Naive thymus-derived CD8-positive, alpha-beta T cell (primary cell): Measurements from ENCODE around the gene SORL1. TPM values are rescaled to one million over a fixed set of nuclear protein-coding genes. Genes with fewer than 3 reads are reported as not detected.
"Not testable (repeated sequence)": the region's sequence is repeated elsewhere in the genome, so short reads cannot be mapped to it uniquely, and the experiment has no call there.

Source experiments
- ATAC-seq, 2 donors: fragments of 150-1000 bp; cut with Tn5 transposase in 1 of 2; sonication (Bioruptor Pico), chemical (Tn5 transposase) in 1 of 2; 1 replicate in 1 of 2; 2 replicates in 1 of 2; pipeline ENCODE4 v1.10.0; 2021; ENCODE audit warnings: mild to moderate bottlenecking in 2 of 2, moderate library complexity in 2 of 2
- POLR2A ChIA-PET: fragments of 350-600 bp; sonication (Branson Sonifier 250); formaldehyde crosslinking; loops from one replicate; lab custom pipeline; 2021; ENCODE audit warnings: antibody characterized with exemption; lab: Charles Lee
- DNase-seq, 10 donors: peaks; one replicate each; pipeline versions ENCODE4 v3.0.0 to v3.0.0-alpha.2; 2020 to 2022
- H3K27ac Mint-ChIP-seq, 10 donors: one replicate each; pipeline ENCODE4 v1.8.0; 2020 to 2022; ENCODE audit warnings: mild to moderate bottlenecking in 10 of 10, mixed read lengths in 10 of 10, moderate library complexity in 4 of 10, inconsistent platforms in 1 of 10
- H3K27me3 Mint-ChIP-seq, 5 donors: one replicate each; pipeline ENCODE4 v1.8.0; 2021 to 2022; ENCODE audit warnings: mixed read lengths in 5 of 5
- H3K36me3 Mint-ChIP-seq, 3 donors: one replicate each; pipeline ENCODE4 v1.8.0; 2020 to 2022; ENCODE audit warnings: mixed read lengths in 3 of 3, mild to moderate bottlenecking in 2 of 3, inconsistent platforms in 1 of 3
- H3K4me1 Mint-ChIP-seq, 4 donors: one replicate each; pipeline ENCODE4 v1.8.0; 2021 to 2022; ENCODE audit warnings: mixed read lengths in 4 of 4
- H3K4me3 Mint-ChIP-seq, 10 donors: one replicate each; pipeline ENCODE4 v1.8.0; 2020 to 2022; ENCODE audit warnings: mild to moderate bottlenecking in 10 of 10, mixed read lengths in 10 of 10, moderate library complexity in 6 of 10, inconsistent platforms in 1 of 10
- H3K9me3 Mint-ChIP-seq, 9 donors: one replicate each; pipeline ENCODE4 v1.8.0; 2020 to 2022; ENCODE audit warnings: mixed read lengths in 9 of 9, mild to moderate bottlenecking in 3 of 9, inconsistent platforms in 1 of 9, moderate library complexity in 1 of 9
- polyA plus RNA-seq, 3 donors: library from polyadenylated mRNA; unstranded; fragments of 300-500 nt; fragmentation: Illumina TruSeq; gene quantifications; one replicate each; pipeline ENCODE4 v1.2.3, GENCODE V29; 2021
- total RNA-seq, 8 experiments: library from RNA in 2 of 8; stranded (reverse) in 2 of 8; gene quantifications; one replicate each; pipeline ENCODE4 v1.2.3 and lab custom pipeline; 2021 to 2026

SORL1 gene, protein sequence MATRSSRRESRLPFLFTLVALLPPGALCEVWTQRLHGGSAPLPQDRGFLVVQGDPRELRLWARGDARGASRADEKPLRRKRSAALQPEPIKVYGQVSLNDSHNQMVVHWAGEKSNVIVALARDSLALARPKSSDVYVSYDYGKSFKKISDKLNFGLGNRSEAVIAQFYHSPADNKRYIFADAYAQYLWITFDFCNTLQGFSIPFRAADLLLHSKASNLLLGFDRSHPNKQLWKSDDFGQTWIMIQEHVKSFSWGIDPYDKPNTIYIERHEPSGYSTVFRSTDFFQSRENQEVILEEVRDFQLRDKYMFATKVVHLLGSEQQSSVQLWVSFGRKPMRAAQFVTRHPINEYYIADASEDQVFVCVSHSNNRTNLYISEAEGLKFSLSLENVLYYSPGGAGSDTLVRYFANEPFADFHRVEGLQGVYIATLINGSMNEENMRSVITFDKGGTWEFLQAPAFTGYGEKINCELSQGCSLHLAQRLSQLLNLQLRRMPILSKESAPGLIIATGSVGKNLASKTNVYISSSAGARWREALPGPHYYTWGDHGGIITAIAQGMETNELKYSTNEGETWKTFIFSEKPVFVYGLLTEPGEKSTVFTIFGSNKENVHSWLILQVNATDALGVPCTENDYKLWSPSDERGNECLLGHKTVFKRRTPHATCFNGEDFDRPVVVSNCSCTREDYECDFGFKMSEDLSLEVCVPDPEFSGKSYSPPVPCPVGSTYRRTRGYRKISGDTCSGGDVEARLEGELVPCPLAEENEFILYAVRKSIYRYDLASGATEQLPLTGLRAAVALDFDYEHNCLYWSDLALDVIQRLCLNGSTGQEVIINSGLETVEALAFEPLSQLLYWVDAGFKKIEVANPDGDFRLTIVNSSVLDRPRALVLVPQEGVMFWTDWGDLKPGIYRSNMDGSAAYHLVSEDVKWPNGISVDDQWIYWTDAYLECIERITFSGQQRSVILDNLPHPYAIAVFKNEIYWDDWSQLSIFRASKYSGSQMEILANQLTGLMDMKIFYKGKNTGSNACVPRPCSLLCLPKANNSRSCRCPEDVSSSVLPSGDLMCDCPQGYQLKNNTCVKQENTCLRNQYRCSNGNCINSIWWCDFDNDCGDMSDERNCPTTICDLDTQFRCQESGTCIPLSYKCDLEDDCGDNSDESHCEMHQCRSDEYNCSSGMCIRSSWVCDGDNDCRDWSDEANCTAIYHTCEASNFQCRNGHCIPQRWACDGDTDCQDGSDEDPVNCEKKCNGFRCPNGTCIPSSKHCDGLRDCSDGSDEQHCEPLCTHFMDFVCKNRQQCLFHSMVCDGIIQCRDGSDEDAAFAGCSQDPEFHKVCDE (N-terminal part only)
- total RNA-seq = 100 to 1,000 TPM; 414 to 419 TPM
- polyA plus RNA-seq = 100 to 1,000 TPM; 157 to 230 (median 158) TPM
- total RNA-seq (lab: John Stamatoyannopoulos, UW) = 222 to 1,245 (median 957) reads per million in 6 experiments

DNA sequence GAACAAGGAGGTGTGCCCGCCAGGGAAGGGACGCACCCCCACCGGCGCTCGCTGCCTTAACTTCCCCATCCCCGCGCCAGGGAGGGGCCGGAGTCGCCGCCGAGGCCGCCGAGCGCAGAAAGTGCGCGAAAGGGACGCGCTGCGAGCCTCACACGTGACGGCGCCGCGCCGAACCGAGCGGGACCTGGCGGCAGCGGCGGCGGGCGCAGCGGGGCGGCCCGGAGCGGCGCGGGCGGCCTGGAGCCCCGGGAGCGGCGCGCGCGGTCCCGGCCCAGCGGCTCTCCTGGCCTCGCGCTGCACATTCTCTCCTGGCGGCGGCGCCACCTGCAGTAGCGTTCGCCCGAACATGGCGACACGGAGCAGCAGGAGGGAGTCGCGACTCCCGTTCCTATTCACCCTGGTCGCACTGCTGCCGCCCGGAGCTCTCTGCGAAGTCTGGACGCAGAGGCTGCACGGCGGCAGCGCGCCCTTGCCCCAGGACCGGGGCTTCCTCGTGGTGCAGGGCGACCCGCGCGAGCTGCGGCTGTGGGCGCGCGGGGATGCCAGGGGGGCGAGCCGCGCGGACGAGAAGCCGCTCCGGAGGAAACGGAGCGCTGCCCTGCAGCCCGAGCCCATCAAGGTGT is at the start of gene SORL1:
Gene SORL1 (plus strand): TSS at position 329 of the 623 bp plus-strand sequence. CDS start 18 bp downstream, at position 347.
- Mint-ChIP-seq H3K36me3 (peaks cover 14 to 34% (median 30%) of the 10 kb centered on the region in 3 donors), H3K27ac (peak within 1 kb of the TSS; percentile 94 to 99 (median 97)), H3K9me3 (peaks cover 0 to 3% (median 0%) of the 10 kb centered on the region in 9 donors), H3K4me3 (peak within 1 kb of the TSS; percentile 93 to 100 (median 97)), H3K27me3 (no peaks in the 10 kb centered on the region), H3K4me1 (peaks cover 54 to 90% (median 86%) of the 10 kb centered on the region in 4 donors)
- ATAC-seq = peak; percentile 59 to 65
- DNase-seq = peak; percentile 60 to 84 (median 74)
- POLR2A ChIA-PET = interaction anchor here (0.5 to 13.8 kb wide), 31 partner anchors 10 to 1108 kb away, joined by 3 to 385 read pairs (median 6); partner anchors contain the start of gene SC5D

DNA sequence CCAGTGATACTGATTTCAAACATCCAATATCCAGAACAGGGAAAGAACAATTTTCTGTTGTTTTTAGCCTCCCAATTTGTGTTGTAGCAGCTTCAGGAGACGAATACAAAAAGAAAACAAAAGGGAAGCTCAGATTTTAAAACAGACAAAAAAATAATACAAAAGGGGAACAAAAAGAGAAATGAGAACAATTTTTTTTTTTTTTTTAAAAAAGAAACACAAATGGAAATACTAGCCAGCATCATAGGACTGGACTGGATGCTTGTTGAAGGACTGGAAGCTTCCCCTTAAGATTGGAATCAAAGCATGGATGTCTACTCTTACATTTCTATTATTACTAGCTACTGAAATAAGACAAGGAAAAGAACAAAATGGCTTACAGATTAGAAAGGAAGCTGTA is 46.5 kb upstream of the SORL1 start:
- no peaks in the 10 kb centered on the region for H3K36me3 Mint-ChIP-seq
- H3K4me3 Mint-ChIP-seq = no peak overlapping the region
- peaks cover 0 to 8% (median 0%) of the 10 kb centered on the region in 9 donors for H3K9me3 Mint-ChIP-seq
- peak overlapping the region in 1 of 10 donors; percentile 44 for H3K27ac Mint-ChIP-seq
- ATAC-seq (no peak), DNase-seq (no peak)
- POLR2A ChIA-PET = interaction anchor here (0.7 to 2.4 kb wide), 4 partner anchors 10 to 78 kb away, joined by 3 to 9 read pairs (median 3); partner anchors contain the start of gene SORL1
- H3K27me3 Mint-ChIP-seq = no peaks in the 10 kb centered on the region
- H3K4me1 Mint-ChIP-seq = peaks cover 0 to 10% (median 2%) of the 10 kb centered on the region in 4 donors

DNA sequence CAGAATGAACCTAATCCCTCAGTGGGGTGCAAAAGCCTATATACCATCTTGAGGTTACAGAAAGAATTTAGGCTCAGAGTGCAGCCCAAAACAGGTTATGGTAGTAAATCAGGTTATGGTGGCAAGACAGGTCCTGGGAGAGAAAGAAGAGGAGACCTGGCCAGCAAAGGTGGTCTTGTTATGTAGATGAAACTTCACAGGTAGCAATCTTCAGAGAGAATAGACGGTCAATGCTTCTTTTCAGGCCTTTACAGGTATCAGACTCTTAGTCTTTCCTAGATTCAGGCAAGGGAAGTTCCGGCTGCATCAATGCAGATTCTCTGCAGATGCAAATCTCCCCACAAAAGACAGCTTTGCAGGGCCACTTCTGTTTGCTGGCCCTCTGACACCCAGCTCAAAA is 45.8 kb upstream of the SORL1 start:
- H3K36me3 Mint-ChIP-seq = no peaks in the 10 kb centered on the region
- POLR2A ChIA-PET = interaction anchor here (0.9 to 2.4 kb wide), 2 partner anchors 45 to 79 kb away, joined by 3 to 9 read pairs; partner anchors contain the start of gene SORL1
- peaks cover 0 to 8% (median 0%) of the 10 kb centered on the region in 9 donors for H3K9me3 Mint-ChIP-seq

DNA sequence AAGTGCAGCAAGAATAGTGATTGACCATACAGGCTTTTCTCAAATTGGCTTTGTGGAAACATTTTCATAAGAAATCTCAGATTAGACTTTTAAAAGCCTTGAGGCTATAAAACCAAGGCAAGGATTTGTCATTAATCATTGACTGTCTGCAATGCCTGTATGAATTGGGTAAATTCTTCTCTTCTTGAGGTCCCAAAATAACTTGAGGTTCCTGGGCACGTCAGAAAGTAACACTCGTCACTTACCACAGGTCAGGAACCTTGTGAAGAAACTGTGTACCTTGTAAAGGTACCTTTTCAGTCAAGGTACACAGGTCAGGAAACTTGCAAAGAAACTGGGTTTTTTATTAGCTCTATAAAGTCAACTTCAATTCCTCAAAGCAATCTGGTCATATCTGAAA is 43.3 kb upstream of the SORL1 start:
- H3K27ac Mint-ChIP-seq = no peak overlapping the region
- no peak for DNase-seq
- H3K36me3 Mint-ChIP-seq = no peaks in the 10 kb centered on the region
- H3K4me3 Mint-ChIP-seq = no peak overlapping the region
- POLR2A ChIA-PET = interaction anchor here (0.6 to 1.1 kb wide), 3 partner anchors 9 to 42 kb away, joined by 3 to 7 read pairs (median 6); no protein-coding TSS in a partner anchor
- H3K4me1 Mint-ChIP-seq = peaks cover 2 to 10% (median 5%) of the 10 kb centered on the region in 4 donors
- no peak for ATAC-seq
- H3K27me3 Mint-ChIP-seq = no peaks in the 10 kb centered on the region
- H3K9me3 Mint-ChIP-seq = no peaks in the 10 kb centered on the region

More for the DNA sequence above, 45.8 kb upstream of the SORL1 start:
- DNase-seq = no peak
- Mint-ChIP-seq H3K27me3 (no peaks in the 10 kb centered on the region), H3K4me1 (peaks cover 0 to 10% (median 2%) of the 10 kb centered on the region in 4 donors), H3K4me3 (no peak overlapping the region), H3K27ac (peak overlapping the region in 2 of 10 donors; percentile 43 to 44)
- ATAC-seq = no peak

GRCh38 chr11:121410041-121410440 is 42.1 kb upstream of the SORL1 start:
- peak overlapping the region in 1 of 10 donors; percentile 8 for H3K27ac Mint-ChIP-seq
- DNase-seq, H3K4me3 Mint-ChIP-seq, H3K36me3 Mint-ChIP-seq, H3K9me3 Mint-ChIP-seq, H3K27me3 Mint-ChIP-seq, ATAC-seq: not testable (repeated sequence)
- peaks cover under 1 to 15% (median 8%) of the 10 kb centered on the region in 4 donors for H3K4me1 Mint-ChIP-seq
- POLR2A ChIA-PET = interaction anchor here (1.4 to 12.0 kb wide), 2 partner anchors 40 to 58 kb away, joined by 5 to 124 read pairs; partner anchors contain the start of genes SORL1 and SORL1-AS1

DNA sequence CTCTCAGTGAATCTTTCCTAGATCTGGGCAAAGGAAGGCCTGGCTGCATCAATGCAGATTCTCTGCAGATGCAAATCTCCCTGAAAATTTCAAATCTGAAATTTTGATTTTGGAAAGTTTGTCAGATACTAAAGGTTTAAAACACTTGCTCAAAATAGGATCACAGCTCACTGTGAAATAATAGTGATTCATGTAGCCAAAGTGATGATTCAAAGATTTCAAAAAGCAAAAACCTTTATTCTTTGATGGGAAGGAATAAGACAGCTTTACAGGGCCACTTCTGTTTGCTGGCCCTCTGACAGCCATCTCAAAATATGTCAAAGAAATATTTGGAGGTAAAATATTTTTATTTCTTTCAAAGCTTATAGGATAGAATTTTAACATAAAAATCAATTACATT is 40.8 kb upstream of the SORL1 start:
- not testable (repeated sequence) for ATAC-seq, H3K9me3 Mint-ChIP-seq, H3K27me3 Mint-ChIP-seq, H3K27ac Mint-ChIP-seq, H3K36me3 Mint-ChIP-seq, DNase-seq, H3K4me3 Mint-ChIP-seq
- H3K4me1 Mint-ChIP-seq = peaks cover 8 to 26% (median 12%) of the 10 kb centered on the region in 4 donors
- POLR2A ChIA-PET = interaction anchor here (12.0 kb wide), 1 partner anchor 39 kb away, joined by 124 read pairs; the partner anchor contains the start of genes SORL1 and SORL1-AS1

GRCh38 chr11:121412000-121412587 is 40.0 kb upstream of the SORL1 start:
- Mint-ChIP-seq H3K27me3 (no peaks in the 10 kb centered on the region), H3K36me3 (no peaks in the 10 kb centered on the region), H3K9me3 (no peaks in the 10 kb centered on the region), H3K27ac (peak overlapping the region in 8 of 10 donors; percentile 2 to 80 (median 34)), H3K4me1 (peaks cover 11 to 34% (median 18%) of the 10 kb centered on the region in 4 donors), H3K4me3 (no peak overlapping the region)
- DNase-seq (no peak), ATAC-seq (no peak)
- POLR2A ChIA-PET = interaction anchor here (1.6 to 12.0 kb wide), 2 partner anchors 16 to 38 kb away, joined by 5 to 124 read pairs; partner anchors contain the start of genes SORL1 and SORL1-AS1

GRCh38 chr11:121412711-121413415 is 39.3 kb upstream of the SORL1 start:
- peak overlapping the region in 9 of 10 donors; percentile 20 to 92 (median 72) for H3K27ac Mint-ChIP-seq
- no peak overlapping the region for H3K4me3 Mint-ChIP-seq
- POLR2A ChIA-PET = interaction anchor here (1.2 to 12.0 kb wide), 3 partner anchors 15 to 40 kb away, joined by 4 to 124 read pairs (median 5); partner anchors contain the start of genes SORL1 and SORL1-AS1
- H3K36me3 Mint-ChIP-seq = no peaks in the 10 kb centered on the region
- DNase-seq (no peak), ATAC-seq (no peak)
- no peaks in the 10 kb centered on the region for H3K27me3 Mint-ChIP-seq
- peaks cover 16 to 41% (median 25%) of the 10 kb centered on the region in 4 donors for H3K4me1 Mint-ChIP-seq
- no peaks in the 10 kb centered on the region for H3K9me3 Mint-ChIP-seq

DNA sequence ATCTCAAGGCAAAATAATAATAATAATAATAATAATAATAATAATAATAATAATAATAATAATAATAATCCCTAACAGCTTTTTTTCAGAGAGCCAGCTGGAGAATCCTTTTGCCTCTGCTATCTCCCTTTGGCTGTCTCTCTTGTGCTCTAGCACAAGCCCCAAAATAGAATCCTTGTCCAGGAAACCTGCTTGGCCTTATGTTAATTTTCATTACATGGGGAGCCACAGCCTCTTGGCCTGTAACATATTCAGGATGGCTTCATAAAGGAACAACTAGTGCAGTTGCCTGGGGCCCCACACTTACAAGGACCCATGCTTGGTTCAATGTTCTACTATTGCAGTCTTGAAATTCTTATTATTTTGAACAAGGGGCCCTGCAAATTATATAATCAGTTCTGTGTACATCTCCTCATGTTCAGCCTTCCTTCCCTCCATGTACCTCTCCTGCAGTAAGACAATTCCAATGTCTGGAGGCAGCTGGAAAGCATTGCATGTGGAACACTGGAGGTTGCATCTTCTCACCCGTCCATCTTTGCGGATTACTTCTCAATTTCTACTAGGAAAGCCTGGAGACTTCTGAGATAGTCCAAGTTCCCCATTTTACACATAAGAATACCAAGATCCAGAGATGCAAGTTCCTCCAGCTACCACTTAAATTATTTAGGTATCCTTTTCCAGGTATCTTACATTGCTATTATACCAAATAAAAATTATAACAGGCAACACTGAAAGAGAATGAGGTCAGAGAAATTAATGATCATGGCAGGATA is 37.8 kb upstream of the SORL1 start:
- ATAC-seq (no peak), DNase-seq (no peak)
- Mint-ChIP-seq H3K4me3 (no peak overlapping the region), H3K27me3 (no peaks in the 10 kb centered on the region), H3K27ac (peak overlapping the region in 8 of 10 donors; percentile 4 to 84 (median 76)), H3K9me3 (no peaks in the 10 kb centered on the region), H3K36me3 (no peaks in the 10 kb centered on the region), H3K4me1 (peaks cover 20 to 53% (median 40%) of the 10 kb centered on the region in 4 donors)
- POLR2A ChIA-PET = interaction anchor here (0.6 to 12.0 kb wide), 6 partner anchors 13 to 118 kb away, joined by 3 to 124 read pairs (median 3); partner anchors contain the start of genes SORL1 and SORL1-AS1
